ENCODE measurements around the gene AFAP1L1. TPM values are rescaled to one million over a fixed set of nuclear protein-coding genes. Genes with fewer than 3 reads are reported as not detected.

Gene AFAP1L1
- total RNA-seq, 2 experiments from 2014 or later: not detected

DNA sequence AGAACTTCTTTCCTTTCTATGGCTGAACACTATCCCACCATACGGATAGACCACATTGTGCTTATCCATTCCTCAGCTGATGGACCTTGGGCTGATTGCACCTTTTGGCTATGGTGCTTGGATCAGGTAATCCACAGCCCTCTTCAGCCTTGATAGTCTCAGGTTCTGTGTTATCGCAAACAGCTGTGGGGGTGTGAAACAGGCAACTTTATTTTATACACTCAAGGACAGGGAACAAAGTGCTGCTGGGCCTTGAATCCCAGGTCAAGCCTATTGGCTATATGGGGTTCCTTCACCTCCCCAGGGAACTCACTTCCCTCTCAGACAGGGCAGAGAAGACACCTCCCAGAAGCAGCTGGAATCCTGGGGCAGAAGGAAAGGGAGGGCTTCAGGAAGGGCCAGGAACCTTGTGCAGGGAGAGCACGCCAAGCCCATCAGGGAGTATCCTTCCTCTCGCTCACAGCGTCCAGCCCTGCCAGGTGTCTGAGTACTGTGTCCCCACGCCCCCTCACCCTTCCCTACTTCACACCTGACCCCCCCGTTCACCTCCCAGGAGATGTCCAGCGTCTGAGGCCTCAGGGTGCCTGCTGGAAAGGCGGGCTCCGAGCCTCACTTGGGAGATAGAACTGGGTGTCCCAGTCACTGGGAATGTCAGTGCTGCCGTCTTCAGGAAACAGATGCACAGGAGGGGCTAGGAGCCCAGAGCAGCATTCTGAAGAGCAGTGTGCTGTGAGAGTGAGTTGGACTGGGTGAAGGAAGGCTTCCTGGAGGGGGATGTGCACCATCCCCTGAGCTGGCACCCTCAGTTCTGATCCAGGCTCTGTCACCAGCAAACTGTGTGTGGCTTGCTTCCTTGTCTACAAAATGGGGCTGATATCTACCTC is 32.8 kb downstream of the AFAP1L1 start:
- POLR2A ChIA-PET: no interaction called here
- DNase-seq: no peak
- Mint-ChIP-seq H3K4me3 (no peak overlapping the region), H3K36me3 (no peaks in the 10 kb centered on the region), H3K4me1 (ENCODE audit: low read depth) (no peaks in the 10 kb centered on the region), H3K9me3 (no peaks in the 10 kb centered on the region), H3K27me3 (peaks cover 3% of the 10 kb centered on the region), H3K27ac (no peak overlapping the region)
- intact Hi-C loops (cut with micrococcal nuclease): no loop called here
- CTCF ChIA-PET: interaction anchor here (0.8 kb wide), 1 partner anchor 13 kb away, joined by 3 read pairs; no protein-coding TSS in a partner anchor

DNA sequence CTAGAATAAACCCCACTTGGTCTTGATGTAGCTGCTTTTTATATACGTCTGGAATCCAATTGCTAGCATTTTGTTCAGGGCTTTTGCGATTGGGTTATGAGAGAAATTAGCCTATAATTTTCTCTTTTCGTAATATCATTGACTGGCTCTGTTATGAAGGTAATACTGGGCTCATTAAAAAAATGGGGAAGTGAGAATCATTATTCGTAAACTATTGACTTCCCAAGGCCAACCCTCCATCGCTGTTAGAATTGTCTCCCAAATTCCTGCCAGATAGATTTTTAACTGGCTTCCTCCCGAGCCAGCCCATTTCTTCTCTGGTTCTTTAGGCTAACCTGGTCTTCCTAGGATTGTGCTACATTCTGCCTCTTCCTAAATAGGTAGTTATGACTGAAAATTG is 37.7 kb downstream of the AFAP1L1 start:
- Mint-ChIP-seq H3K27ac (no peak overlapping the region), H3K4me3 (no peak overlapping the region), H3K36me3 (no peaks in the 10 kb centered on the region), H3K9me3 (no peaks in the 10 kb centered on the region), H3K27me3 (no peaks in the 10 kb centered on the region), H3K4me1 (ENCODE audit: low read depth) (no peaks in the 10 kb centered on the region)
- ChIA-PET POLR2A (no interaction called here), CTCF (interaction anchor here (0.9 to 1.5 kb wide), 5 partner anchors 8 to 255 kb away, joined by 3 to 6 read pairs (median 3); no protein-coding TSS in a partner anchor)
- DNase-seq: no peak
- intact Hi-C loops (cut with micrococcal nuclease): no loop called here

DNA sequence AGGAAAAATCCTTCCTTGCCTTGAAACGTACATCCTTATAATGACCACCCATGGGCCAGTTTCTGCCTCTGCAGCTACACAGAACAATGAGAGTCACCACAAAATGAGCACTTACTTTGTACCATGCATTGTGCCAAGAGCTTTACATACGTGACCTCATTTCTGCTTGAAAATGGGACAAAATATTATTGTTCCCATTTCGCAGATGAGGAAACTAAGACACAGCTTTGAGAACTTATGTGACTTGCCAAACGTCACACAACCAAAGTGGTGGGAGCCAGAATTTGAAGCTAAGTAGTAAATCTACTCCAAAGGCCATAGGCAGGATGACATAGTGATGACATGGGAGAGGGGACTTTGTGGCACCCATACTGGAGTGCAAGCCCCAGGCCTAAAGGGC is 38.8 kb downstream of the AFAP1L1 start:
- H3K36me3 Mint-ChIP-seq: no peaks in the 10 kb centered on the region
- no peak overlapping the region for H3K27ac Mint-ChIP-seq
- H3K4me1 Mint-ChIP-seq (ENCODE audit: low read depth): no peaks in the 10 kb centered on the region
- no peak overlapping the region for H3K4me3 Mint-ChIP-seq
- no peaks in the 10 kb centered on the region for H3K9me3 Mint-ChIP-seq
- POLR2A ChIA-PET: no interaction called here
- CTCF ChIA-PET: interaction anchor here (2.2 kb wide), 1 partner anchor 62 kb away, joined by 10 read pairs; no protein-coding TSS in a partner anchor
- intact Hi-C loops (cut with micrococcal nuclease): no loop called here
- no peaks in the 10 kb centered on the region for H3K27me3 Mint-ChIP-seq
- DNase-seq: no peak

DNA sequence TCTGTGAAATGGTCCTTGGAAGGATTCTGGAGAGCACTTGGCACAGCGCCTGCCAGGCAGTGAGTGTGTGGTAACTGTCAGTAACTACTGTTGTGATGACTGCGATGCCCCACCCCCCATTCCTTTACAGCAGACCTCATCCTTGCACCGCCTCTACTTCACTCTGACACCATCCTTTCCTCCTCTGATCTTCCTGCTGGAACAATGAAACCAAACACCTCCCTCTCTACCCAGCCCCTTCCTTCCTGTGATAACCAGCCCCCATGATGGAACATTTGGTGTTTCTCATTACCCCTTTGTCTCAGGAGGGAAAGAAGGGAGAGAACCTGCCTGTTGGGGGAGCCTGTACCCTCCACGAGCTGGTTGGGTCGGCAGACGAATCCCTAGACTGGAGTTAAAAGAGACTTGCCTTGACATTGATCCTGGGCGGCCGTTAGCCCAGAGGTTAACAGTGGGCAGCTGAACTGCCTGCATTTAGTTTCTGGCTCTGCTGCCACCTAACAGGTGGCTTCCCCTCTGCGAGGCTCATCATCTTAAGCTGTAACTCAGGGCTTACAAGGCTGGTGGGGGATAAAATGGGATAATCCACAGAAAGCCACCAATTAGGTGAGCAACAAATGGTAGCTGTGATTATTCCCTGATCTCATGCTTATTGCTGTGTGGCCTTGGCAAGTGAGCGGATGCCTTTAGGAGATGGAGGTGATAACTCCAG is 39.4 kb downstream of the AFAP1L1 start:
- H3K4me3 Mint-ChIP-seq: no peak overlapping the region
- H3K36me3 Mint-ChIP-seq: no peaks in the 10 kb centered on the region
- DNase-seq: no peak
- intact Hi-C loops (cut with micrococcal nuclease): no loop called here
- no peaks in the 10 kb centered on the region for H3K9me3 Mint-ChIP-seq
- POLR2A ChIA-PET: interaction anchor here (0.6 kb wide), 1 partner anchor 31 kb away, joined by 3 read pairs; no protein-coding TSS in a partner anchor
- no peaks in the 10 kb centered on the region for H3K27me3 Mint-ChIP-seq
- H3K4me1 Mint-ChIP-seq (ENCODE audit: low read depth): no peaks in the 10 kb centered on the region
- CTCF ChIA-PET: interaction anchor here (0.7 to 2.2 kb wide), 4 partner anchors 9 to 123 kb away, joined by 3 to 10 read pairs (median 4); no protein-coding TSS in a partner anchor
- no peak overlapping the region for H3K27ac Mint-ChIP-seq

GRCh38 chr5:149313151-149313841 is 41.6 kb downstream of the AFAP1L1 start:
- H3K4me3 Mint-ChIP-seq: no peak overlapping the region
- ChIA-PET POLR2A (no interaction called here), CTCF (interaction anchor here (1.3 to 12.4 kb wide), 4 partner anchors 10 to 56 kb away, joined by 4 to 289 read pairs (median 5); no protein-coding TSS in a partner anchor)
- no peak overlapping the region for H3K27ac Mint-ChIP-seq
- no peaks in the 10 kb centered on the region for H3K27me3 Mint-ChIP-seq
- H3K9me3 Mint-ChIP-seq: no peaks in the 10 kb centered on the region
- H3K36me3 Mint-ChIP-seq: no peaks in the 10 kb centered on the region
- peaks cover 1% of the 10 kb centered on the region for H3K4me1 Mint-ChIP-seq (ENCODE audit: low read depth)
- intact Hi-C loops (cut with micrococcal nuclease): no loop called here
- DNase-seq: no peak

DNA sequence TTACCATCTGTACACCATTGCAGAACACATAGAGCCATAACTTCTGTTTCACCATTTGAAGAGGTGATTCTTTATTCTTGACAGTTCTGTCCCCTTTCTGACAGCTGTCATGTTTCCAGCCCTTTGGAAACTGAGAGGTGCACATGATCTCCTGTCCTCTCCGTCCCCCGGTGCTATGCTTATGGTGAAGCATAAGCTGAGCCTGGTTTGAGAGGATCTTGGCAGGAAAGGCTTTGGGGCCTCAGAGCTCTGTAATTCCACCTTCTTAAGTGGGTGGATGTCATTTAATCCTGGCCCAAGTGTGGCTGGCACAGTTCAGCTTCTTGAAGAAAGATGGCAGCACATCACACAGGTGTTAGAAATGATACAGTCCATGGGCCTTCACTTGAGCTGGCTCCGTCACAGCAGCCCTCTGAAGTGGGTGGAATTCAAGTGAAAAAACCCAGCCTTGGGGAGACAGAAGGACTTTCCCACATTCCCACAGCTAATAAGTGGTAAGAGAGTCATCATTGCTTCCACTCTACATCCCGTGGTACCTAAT is 43.0 kb downstream of the AFAP1L1 start:
- no peak for DNase-seq
- Mint-ChIP-seq H3K4me3 (no peak overlapping the region), H3K27ac (no peak overlapping the region), H3K9me3 (no peaks in the 10 kb centered on the region), H3K27me3 (no peaks in the 10 kb centered on the region), H3K36me3 (no peaks in the 10 kb centered on the region), H3K4me1 (ENCODE audit: low read depth) (peaks cover 1% of the 10 kb centered on the region)
- intact Hi-C loops (cut with micrococcal nuclease): loop anchor here (5.0 kb wide), 1 partner anchor 248 kb away; no protein-coding TSS in a partner anchor
- POLR2A ChIA-PET: no interaction called here
- CTCF ChIA-PET: interaction anchor here (0.9 to 12.4 kb wide), 6 partner anchors 8 to 250 kb away, joined by 3 to 289 read pairs (median 5); no protein-coding TSS in a partner anchor

DNA sequence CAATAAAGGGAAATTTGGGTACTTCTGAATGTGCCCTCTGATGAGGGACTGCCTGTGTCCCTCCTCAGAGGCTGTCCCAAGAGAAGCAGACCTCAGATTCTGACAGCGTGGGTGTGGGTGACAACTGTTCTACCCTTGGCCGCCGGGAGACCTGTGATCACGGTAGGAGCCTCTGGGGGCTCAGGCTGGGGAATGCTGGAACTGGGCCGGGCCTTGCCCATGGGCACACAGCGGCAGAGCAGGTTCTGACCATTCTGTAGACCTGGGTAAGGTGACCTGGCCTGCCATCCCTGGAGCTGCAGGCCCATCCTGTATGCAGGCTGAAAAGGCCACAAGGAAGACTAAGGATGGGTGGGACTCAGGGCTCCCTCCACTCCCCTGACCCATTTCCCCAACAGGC is 44.1 kb downstream of the AFAP1L1 start:
- Mint-ChIP-seq H3K9me3 (no peaks in the 10 kb centered on the region), H3K27me3 (no peaks in the 10 kb centered on the region), H3K36me3 (no peaks in the 10 kb centered on the region), H3K27ac (no peak overlapping the region), H3K4me1 (ENCODE audit: low read depth) (peaks cover 1% of the 10 kb centered on the region), H3K4me3 (no peak overlapping the region)
- ChIA-PET POLR2A (no interaction called here), CTCF (interaction anchor here (0.6 to 12.4 kb wide), 4 partner anchors 45 to 118 kb away, joined by 3 to 289 read pairs (median 3); no protein-coding TSS in a partner anchor)
- intact Hi-C loops (cut with micrococcal nuclease): loop anchor here (2.0 to 5.0 kb wide), 3 partner anchors 29 to 247 kb away; partner anchors contain the start of gene GRPEL2
- DNase-seq: no peak

DNA sequence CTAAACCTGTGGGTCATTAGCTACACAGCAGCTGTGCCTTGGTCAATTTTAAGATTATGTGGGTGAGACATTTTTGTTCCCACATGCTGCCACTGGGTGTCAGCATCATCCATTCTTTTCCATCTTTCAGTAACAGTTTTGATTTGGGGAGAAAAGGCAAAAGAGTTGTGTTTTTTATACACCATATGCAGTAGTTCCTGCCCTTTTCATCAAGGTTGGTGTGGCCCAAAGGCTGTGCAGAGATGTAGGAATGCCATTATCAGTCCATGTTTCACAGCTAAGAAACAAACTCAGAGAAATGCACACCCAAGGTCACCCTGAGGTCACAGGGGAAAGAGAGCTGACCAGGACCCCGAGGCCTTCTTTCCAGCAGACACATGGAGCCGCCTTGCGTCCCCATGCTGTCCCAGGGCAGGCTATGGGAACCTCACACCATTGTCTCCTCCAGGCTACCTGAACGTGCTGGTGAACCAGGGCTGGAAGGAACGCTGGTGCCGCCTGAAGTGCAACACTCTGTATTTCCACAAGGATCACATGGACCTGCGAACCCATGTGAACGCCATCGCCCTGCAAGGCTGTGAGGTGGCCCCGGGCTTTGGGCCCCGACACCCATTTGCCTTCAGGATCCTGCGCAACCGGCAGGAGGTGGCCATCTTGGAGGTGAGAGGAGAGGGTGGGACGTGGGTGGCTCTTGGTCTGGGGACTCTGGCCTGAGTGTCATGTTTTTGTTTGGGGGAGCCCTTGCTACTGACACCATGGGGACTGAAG is 45.8 kb downstream of the AFAP1L1 start:
- no peaks in the 10 kb centered on the region for H3K9me3 Mint-ChIP-seq
- DNase-seq: peak; percentile 50
- CTCF ChIA-PET: interaction anchor here (0.7 to 12.4 kb wide), 28 partner anchors 8 to 348 kb away, joined by 3 to 289 read pairs (median 4); partner anchors contain the start of genes ABLIM3 and PCYOX1L
- H3K27me3 Mint-ChIP-seq: no peaks in the 10 kb centered on the region
- intact Hi-C loops (cut with micrococcal nuclease): loop anchor here (1.0 to 5.0 kb wide), 5 partner anchors 27 to 245 kb away; partner anchors contain the start of gene GRPEL2
- POLR2A ChIA-PET: no interaction called here
- peaks cover 1% of the 10 kb centered on the region for H3K4me1 Mint-ChIP-seq (ENCODE audit: low read depth)
- no peaks in the 10 kb centered on the region for H3K36me3 Mint-ChIP-seq
- no peak overlapping the region for H3K4me3 Mint-ChIP-seq
- H3K27ac Mint-ChIP-seq: no peak overlapping the region

DNA sequence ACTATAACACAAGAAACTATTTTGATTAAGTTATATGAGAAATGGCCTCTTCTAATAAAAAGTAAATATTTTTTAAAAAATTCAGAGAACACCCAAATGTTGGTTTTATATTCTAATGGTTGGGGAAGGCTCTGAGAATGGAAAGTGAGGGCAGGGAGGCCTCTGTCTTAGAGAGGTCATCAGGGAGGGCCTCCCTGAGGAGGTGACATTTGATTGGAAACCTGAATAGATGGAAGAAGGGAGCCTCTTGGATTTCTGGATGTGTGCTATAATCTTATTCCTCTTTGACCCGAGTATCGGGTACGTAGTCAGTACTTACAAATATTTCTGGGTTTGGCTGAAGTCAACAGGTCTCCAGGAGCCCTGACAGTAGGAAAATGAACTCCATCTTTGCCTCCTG is 47.5 kb downstream of the AFAP1L1 start:
- Mint-ChIP-seq H3K27me3 (no peaks in the 10 kb centered on the region), H3K4me1 (ENCODE audit: low read depth) (peaks cover 1% of the 10 kb centered on the region), H3K27ac (no peak overlapping the region), H3K4me3 (no peak overlapping the region), H3K36me3 (no peaks in the 10 kb centered on the region), H3K9me3 (no peaks in the 10 kb centered on the region)
- ChIA-PET CTCF (interaction anchor here (4.8 to 12.4 kb wide), 2 partner anchors 50 to 115 kb away, joined by 51 to 289 read pairs; no protein-coding TSS in a partner anchor), POLR2A (interaction anchor here (2.1 kb wide), 1 partner anchor 26 kb away, joined by 7 read pairs; the partner anchor contains the start of gene GRPEL2)
- no peak for DNase-seq
- intact Hi-C loops (cut with micrococcal nuclease): loop anchor here (5.0 kb wide), 1 partner anchor 243 kb away; no protein-coding TSS in a partner anchor

- CTCF ChIA-PET: interaction anchor here (1.2 to 12.4 kb wide), 6 partner anchors 9 to 113 kb away, joined by 3 to 289 read pairs (median 5); partner anchors contain the start of gene GRPEL2
- Mint-ChIP-seq H3K4me3 (no peak overlapping the region), H3K27ac (no peak overlapping the region), H3K4me1 (ENCODE audit: low read depth) (peaks cover 1% of the 10 kb centered on the region), H3K36me3 (no peaks in the 10 kb centered on the region), H3K9me3 (no peaks in the 10 kb centered on the region), H3K27me3 (no peaks in the 10 kb centered on the region)
- no peak for DNase-seq
- intact Hi-C loops (cut with micrococcal nuclease): no loop called here
- POLR2A ChIA-PET: interaction anchor here (2.1 kb wide), 1 partner anchor 25 kb away, joined by 7 read pairs; the partner anchor contains the start of gene GRPEL2
Observed at GRCh38 chr5:149320791-149321330, 49.2 kb downstream of the AFAP1L1 start.

All from activated CD4-positive, alpha-beta memory T cell treated with anti-CD3 and anti-CD28 coated beads for 36 hours (primary cell).